Sigmoid colon (tissue), 7 donors: ENCODE results near the gene CDK5. TPM values are rescaled to one million over a fixed set of nuclear protein-coding genes. Genes with fewer than 3 reads are reported as not detected.

ENCODE experiments used
- DNase-seq: peaks from one replicate; pipeline ENCODE4 v3.0.0-alpha.2; 2019
- H3K27ac ChIP-seq, 4 donors: fragments of 200-600 bp; sonication (generic); one replicate each; pipeline ENCODE4 v1.5.1; 2016 to 2019; ENCODE audit warnings: mild to moderate bottlenecking in 1 of 4
- H3K27me3 ChIP-seq, 3 donors: fragments of 200-600 bp; sonication (generic); one replicate each; pipeline ENCODE4 v1.5.1; 2019; ENCODE audit warnings: mild to moderate bottlenecking in 1 of 3
- H3K36me3 ChIP-seq, 4 donors: fragments of 200-600 bp; sonication (generic); one replicate each; pipeline ENCODE4 v1.5.1; 2016 to 2019
- H3K4me1 ChIP-seq, 4 donors: fragments of 200-600 bp; sonication (generic); one replicate each; pipeline ENCODE4 v1.5.1; 2017 to 2019
- H3K4me3 ChIP-seq, 4 donors: fragments of 200-600 bp; sonication (generic); one replicate each; pipeline ENCODE4 v1.5.1; 2017 to 2019; ENCODE audit warnings: mild to moderate bottlenecking in 2 of 4, moderate library complexity in 1 of 4
- H3K9me3 ChIP-seq, 4 donors: fragments of 200-600 bp in 3 of 4; sonication (generic) in 3 of 4; one replicate each; pipeline versions ENCODE4 v1.5.1 to v1.6.1; 2013 to 2019
- EP300 ChIP-seq, 4 donors: sonication (generic); formaldehyde crosslinking; IDR thresholded peaks; one replicate each; pipeline ENCODE4 v1.6.1; 2017; ENCODE audit warnings: antibody characterized with exemption in 4 of 4
- POLR2A ChIP-seq, 2 donors: fragments of 450-650 bp; IDR thresholded peaks; one replicate each; pipeline ENCODE4 v1.6.1; 2016; ENCODE audit warnings: antibody characterized with exemption in 2 of 2, mild to moderate bottlenecking in 2 of 2, moderate library complexity in 2 of 2
- POLR2AphosphoS5 ChIP-seq, 4 donors: sonication (generic); formaldehyde crosslinking; IDR thresholded peaks; one replicate each; pipeline ENCODE4 v1.6.1; 2017; ENCODE audit warnings: antibody characterized with exemption in 4 of 4
- WGBS, 2 donors: extraction: QIAGEN DNeasy Blood & Tissue Kit; methylation state at CpG; one replicate each; pipeline ENCODE4 v1.1.7; 2013; 5-methylcytosine and 5-hydroxymethylcytosine counted together
- intact Hi-C: fragments of 100-400 bp; cut with DNase I; formaldehyde crosslinking; loops from one replicate; pipeline ENCODE4 v1.15.1; 2023
- polyA plus RNA-seq, 3 donors: library from polyadenylated mRNA; stranded (reverse); fragments of 200-250 nt; gene quantifications; one replicate each; pipeline ENCODE4 v1.2.3, GENCODE V29; 2013
- total RNA-seq, 4 donors: library from RNA; depleted of rRNA; stranded (reverse); fragments of >200 nt; gene quantifications; one replicate each; pipeline ENCODE4 v1.1.0, GENCODE V29; 2016
- TF ChIP-seq, protein P1 (sequence below), 4 experiments: fragments of 450-650 bp in 3 of 4; fragments of 200-600 bp in 1 of 4; IDR thresholded peaks; one replicate each; pipeline ENCODE4 v1.5.1; 2016 to 2019; ENCODE audit warnings: antibody characterized with exemption in 4 of 4, mild to moderate bottlenecking in 3 of 4, moderate library complexity in 2 of 4
- donor health status: healthy with polysubstance abuse.
- donor health status: Bipolar disorder and iron deficiency.
- donor health status: healthy.

The CDK5 gene
- total and polyA plus RNA-seq, 7 donors, result 6.0 to 10.6 (median 8.2) TPM

GRCh38 chr7:151076863-151077704 lies 19.4 kb upstream of the CDK5 start:
- DNase-seq, result no peak
- Histone ChIP-seq H3K4me1 (peaks cover 0 to 47% (median 42%) of the 10 kb centered on the region in 4 donors), H3K36me3 (peaks cover 23 to 54% (median 34%) of the 10 kb centered on the region in 4 donors), H3K9me3 (no peaks in the 10 kb centered on the region), H3K27me3 (no peaks in the 10 kb centered on the region), H3K4me3 (no peak overlapping the region), H3K27ac (peak overlapping the region in 3 of 4 donors; percentile 32 to 97 (median 57))
- intact Hi-C loops, result no loop called here
- 70 to 84% methylated on average over 33 of the region's 33 CpGs for WGBS, 2 donors
- TF ChIP-seq POLR2AphosphoS5 (IDR thresholded peaks at IDR 0.05), result no peak
- TF ChIP-seq EP300 (IDR thresholded peaks at IDR 0.05), result no peak
- TF ChIP-seq, protein P1, sequence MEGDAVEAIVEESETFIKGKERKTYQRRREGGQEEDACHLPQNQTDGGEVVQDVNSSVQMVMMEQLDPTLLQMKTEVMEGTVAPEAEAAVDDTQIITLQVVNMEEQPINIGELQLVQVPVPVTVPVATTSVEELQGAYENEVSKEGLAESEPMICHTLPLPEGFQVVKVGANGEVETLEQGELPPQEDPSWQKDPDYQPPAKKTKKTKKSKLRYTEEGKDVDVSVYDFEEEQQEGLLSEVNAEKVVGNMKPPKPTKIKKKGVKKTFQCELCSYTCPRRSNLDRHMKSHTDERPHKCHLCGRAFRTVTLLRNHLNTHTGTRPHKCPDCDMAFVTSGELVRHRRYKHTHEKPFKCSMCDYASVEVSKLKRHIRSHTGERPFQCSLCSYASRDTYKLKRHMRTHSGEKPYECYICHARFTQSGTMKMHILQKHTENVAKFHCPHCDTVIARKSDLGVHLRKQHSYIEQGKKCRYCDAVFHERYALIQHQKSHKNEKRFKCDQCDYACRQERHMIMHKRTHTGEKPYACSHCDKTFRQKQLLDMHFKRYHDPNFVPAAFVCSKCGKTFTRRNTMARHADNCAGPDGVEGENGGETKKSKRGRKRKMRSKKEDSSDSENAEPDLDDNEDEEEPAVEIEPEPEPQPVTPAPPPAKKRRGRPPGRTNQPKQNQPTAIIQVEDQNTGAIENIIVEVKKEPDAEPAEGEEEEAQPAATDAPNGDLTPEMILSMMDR (IDR thresholded peaks at IDR 0.05), result no peak
- TF ChIP-seq POLR2A (IDR thresholded peaks at IDR 0.05), result no peak

- intact Hi-C loops, result no loop called here
- no peaks in the 10 kb centered on the region for H3K27me3 ChIP-seq
- no peaks in the 10 kb centered on the region for H3K9me3 ChIP-seq
- no peak overlapping the region for H3K4me3 ChIP-seq
- H3K27ac ChIP-seq, result no peak overlapping the region
- TF ChIP-seq EP300 (IDR thresholded peaks at IDR 0.05) (no peak), POLR2A (IDR thresholded peaks at IDR 0.05) (no peak), POLR2AphosphoS5 (IDR thresholded peaks at IDR 0.05) (no peak)
- TF ChIP-seq, protein P1 (IDR thresholded peaks at IDR 0.05), result no peak
- WGBS, 2 donors, result 81 to 87% methylated on average over 22 of the region's 22 CpGs
- peaks cover 30 to 65% (median 45%) of the 10 kb centered on the region in 4 donors for H3K36me3 ChIP-seq
- no peak for DNase-seq
- peaks cover 0 to 36% (median 31%) of the 10 kb centered on the region in 4 donors for H3K4me1 ChIP-seq
These were observed 18.3 kb upstream of the CDK5 start for GRCh38 chr7:151075978-151076426.

GRCh38 chr7:151075662-151075971 lies 17.9 kb upstream of the CDK5 start:
- Histone ChIP-seq H3K27me3 (no peaks in the 10 kb centered on the region), H3K27ac (no peak overlapping the region), H3K4me3 (no peak overlapping the region), H3K4me1 (peaks cover 0 to 33% (median 29%) of the 10 kb centered on the region in 4 donors), H3K9me3 (no peaks in the 10 kb centered on the region), H3K36me3 (peaks cover 34 to 69% (median 49%) of the 10 kb centered on the region in 4 donors)
- TF ChIP-seq POLR2A (IDR thresholded peaks at IDR 0.05) (no peak), POLR2AphosphoS5 (IDR thresholded peaks at IDR 0.05) (no peak), EP300 (IDR thresholded peaks at IDR 0.05) (no peak)
- TF ChIP-seq, protein P1 (IDR thresholded peaks at IDR 0.05), result no peak
- no peak for DNase-seq
- intact Hi-C loops, result no loop called here
- WGBS, 2 donors, result 88 to 90% methylated on average over 7 of the region's 7 CpGs

- Histone ChIP-seq H3K9me3 (no peaks in the 10 kb centered on the region), H3K27me3 (no peaks in the 10 kb centered on the region), H3K36me3 (peaks cover 38 to 74% (median 55%) of the 10 kb centered on the region in 4 donors), H3K27ac (no peak overlapping the region), H3K4me1 (peaks cover 0 to 32% (median 28%) of the 10 kb centered on the region in 4 donors), H3K4me3 (no peak overlapping the region)
- 94% methylated on average over 26 of the region's 26 CpGs for WGBS, 2 donors
- no peak for DNase-seq
- TF ChIP-seq EP300 (IDR thresholded peaks at IDR 0.05) (no peak), POLR2AphosphoS5 (IDR thresholded peaks at IDR 0.05) (peak in 1 of 4 donors; percentile 12)
- intact Hi-C loops, result no loop called here
These were observed 17.3 kb upstream of the CDK5 start for GRCh38 chr7:151074817-151075661.

- H3K27ac ChIP-seq, result no peak overlapping the region
- H3K36me3 ChIP-seq, result peaks cover 44 to 85% (median 63%) of the 10 kb centered on the region in 4 donors
- H3K27me3 ChIP-seq, result no peaks in the 10 kb centered on the region
- TF ChIP-seq EP300 (IDR thresholded peaks at IDR 0.05), result no peak
- intact Hi-C loops, result no loop called here
- 92 to 94% methylated on average over 17 of the region's 17 CpGs for WGBS, 2 donors
- H3K4me1 ChIP-seq, result peaks cover 0 to 22% (median 17%) of the 10 kb centered on the region in 4 donors
- H3K4me3 ChIP-seq, result no peak overlapping the region
- no peaks in the 10 kb centered on the region for H3K9me3 ChIP-seq
- DNase-seq, result no peak
These were observed 16.3 kb upstream of the CDK5 start for GRCh38 chr7:151073990-151074389.
